ENCODE results near the gene GRWD1. TPM values are rescaled to one million over a fixed set of nuclear protein-coding genes. Genes with fewer than 3 reads are reported as not detected.
A peak's percentile ranks its signal among the peaks of the same experiment; 100 is the strongest.

Gene GRWD1
- polyA plus RNA-seq, 6 donors from 2014 or later, result 27.8 to 44.8 (median 37.1) TPM

- peak; percentile 40 to 56 for ATAC-seq (ENCODE audit: low read depth in 2 of 2)
- H3K9me3 Mint-ChIP-seq, result peaks cover 0 to 3% (median 0%) of the 10 kb centered on the region in 7 donors
Observed at GRCh38 chr19:48490981-48491792, 45.4 kb downstream of the GRWD1 start.

GRCh38 chr19:48491793-48492123 lies 46.0 kb downstream of the GRWD1 start:
- ATAC-seq (ENCODE audit: low read depth in 2 of 2) (no peak), DNase-seq (no peak)
- Mint-ChIP-seq H3K4me1 (peaks cover 32 to 40% (median 36%) of the 10 kb centered on the region in 3 donors), H3K4me3 (peak overlapping the region; percentile 38 to 82 (median 69)), H3K36me3 (no peaks in the 10 kb centered on the region), H3K27me3 (peaks cover 26 to 46% (median 45%) of the 10 kb centered on the region in 3 donors), H3K9me3 (peaks cover 0 to 3% (median 0%) of the 10 kb centered on the region in 7 donors), H3K27ac (peak overlapping the region in 1 of 6 donors; percentile 63)

More at GRCh38 chr19:48490981-48491792, 45.4 kb downstream of the GRWD1 start:
- H3K27ac Mint-ChIP-seq, result peak overlapping the region in 3 of 6 donors; percentile 83 to 93 (median 84)
- peaks cover 32 to 40% (median 36%) of the 10 kb centered on the region in 3 donors for H3K4me1 Mint-ChIP-seq
- peak; percentile 59 for DNase-seq
- H3K27me3 Mint-ChIP-seq, result peaks cover 24 to 49% (median 40%) of the 10 kb centered on the region in 3 donors
- no peaks in the 10 kb centered on the region for H3K36me3 Mint-ChIP-seq
- H3K4me3 Mint-ChIP-seq, result peak overlapping the region; percentile 38 to 82 (median 70)

GRCh38 chr19:48492925-48493717 lies 47.3 kb downstream of the GRWD1 start:
- Mint-ChIP-seq H3K4me1 (peaks cover 36 to 42% (median 38%) of the 10 kb centered on the region in 3 donors), H3K27ac (peak overlapping the region in 2 of 6 donors; percentile 37 to 57)
- ATAC-seq (ENCODE audit: low read depth in 2 of 2), result peak; percentile 35 to 47

GRCh38 chr19:48493718-48494401 lies 48.1 kb downstream of the GRWD1 start:
- no peak for DNase-seq
- H3K4me3 Mint-ChIP-seq, result peak overlapping the region; percentile 64 to 93 (median 82)
- H3K36me3 Mint-ChIP-seq, result peaks cover 0 to 6% of the 10 kb centered on the region in 2 donors
- peaks cover 30 to 58% (median 48%) of the 10 kb centered on the region in 3 donors for H3K27me3 Mint-ChIP-seq
- H3K27ac Mint-ChIP-seq, result no peak overlapping the region
- H3K4me1 Mint-ChIP-seq, result peaks cover 36 to 42% (median 37%) of the 10 kb centered on the region in 3 donors
- H3K9me3 Mint-ChIP-seq, result peaks cover 0 to 3% (median 0%) of the 10 kb centered on the region in 7 donors
- no peak for ATAC-seq (ENCODE audit: low read depth in 2 of 2)

More at GRCh38 chr19:48492925-48493717, 47.3 kb downstream of the GRWD1 start:
- H3K4me3 Mint-ChIP-seq, result peak overlapping the region; percentile 47 to 82 (median 72)
- H3K9me3 Mint-ChIP-seq, result peaks cover 0 to 3% (median 0%) of the 10 kb centered on the region in 7 donors
- DNase-seq, result peak; percentile 58
- H3K27me3 Mint-ChIP-seq, result peaks cover 30 to 56% (median 51%) of the 10 kb centered on the region in 3 donors
- peaks cover 0 to 4% of the 10 kb centered on the region in 2 donors for H3K36me3 Mint-ChIP-seq

GRCh38 chr19:48495396-48495795 lies 49.6 kb downstream of the GRWD1 start:
- Mint-ChIP-seq H3K27ac (no peak overlapping the region), H3K4me1 (peaks cover 34 to 36% (median 36%) of the 10 kb centered on the region in 3 donors), H3K9me3 (peaks cover 0 to 3% (median 0%) of the 10 kb centered on the region in 7 donors), H3K27me3 (peaks cover 33 to 67% (median 58%) of the 10 kb centered on the region in 3 donors), H3K36me3 (peaks cover 0 to 6% of the 10 kb centered on the region in 2 donors), H3K4me3 (peak overlapping the region in 7 of 8 donors; percentile 14 to 83 (median 51))
- ATAC-seq (ENCODE audit: low read depth in 2 of 2) (no peak), DNase-seq (no peak)

- ATAC-seq (ENCODE audit: low read depth in 2 of 2) (no peak), DNase-seq (no peak)
- peaks cover 32 to 36% (median 34%) of the 10 kb centered on the region in 3 donors for H3K4me1 Mint-ChIP-seq
- peaks cover 29 to 71% (median 64%) of the 10 kb centered on the region in 3 donors for H3K27me3 Mint-ChIP-seq
- peaks cover 0 to 6% of the 10 kb centered on the region in 2 donors for H3K36me3 Mint-ChIP-seq
- peaks cover 0 to 3% (median 0%) of the 10 kb centered on the region in 7 donors for H3K9me3 Mint-ChIP-seq
- peak overlapping the region in 3 of 8 donors; percentile 39 to 53 (median 44) for H3K4me3 Mint-ChIP-seq
- H3K27ac Mint-ChIP-seq, result peak overlapping the region in 2 of 6 donors; percentile 30 to 60
Observed at GRCh38 chr19:48496959-48497727, 51.4 kb downstream of the GRWD1 start.

GRCh38 chr19:48497728-48498594 lies 52.2 kb downstream of the GRWD1 start:
- Mint-ChIP-seq H3K27ac (peak overlapping the region in 1 of 6 donors; percentile 81), H3K4me1 (peaks cover 26 to 33% (median 31%) of the 10 kb centered on the region in 3 donors), H3K27me3 (peaks cover 23 to 63% (median 56%) of the 10 kb centered on the region in 3 donors), H3K36me3 (peaks cover 0 to 6% of the 10 kb centered on the region in 2 donors), H3K9me3 (peaks cover 0 to 5% (median under 1%) of the 10 kb centered on the region in 7 donors), H3K4me3 (peak overlapping the region in 5 of 8 donors; percentile 47 to 73 (median 67))
- DNase-seq (no peak), ATAC-seq (ENCODE audit: low read depth in 2 of 2) (no peak)

GRCh38 chr19:48498595-48499311 lies 53.0 kb downstream of the GRWD1 start:
- peaks cover 23 to 66% (median 52%) of the 10 kb centered on the region in 3 donors for H3K27me3 Mint-ChIP-seq
- H3K4me3 Mint-ChIP-seq, result no peak overlapping the region
- H3K27ac Mint-ChIP-seq, result no peak overlapping the region
- H3K9me3 Mint-ChIP-seq, result peaks cover 0 to 5% (median 0%) of the 10 kb centered on the region in 7 donors
- DNase-seq (no peak), ATAC-seq (ENCODE audit: low read depth in 2 of 2) (no peak)
- H3K4me1 Mint-ChIP-seq, result peaks cover 31 to 32% (median 31%) of the 10 kb centered on the region in 3 donors
- H3K36me3 Mint-ChIP-seq, result peaks cover 0 to 6% of the 10 kb centered on the region in 2 donors

- no peak for DNase-seq
- peak overlapping the region in 2 of 8 donors; percentile 6 to 63 for H3K4me3 Mint-ChIP-seq
- H3K27ac Mint-ChIP-seq, result no peak overlapping the region
- H3K27me3 Mint-ChIP-seq, result peaks cover 23 to 60% (median 47%) of the 10 kb centered on the region in 3 donors
- ATAC-seq (ENCODE audit: low read depth in 2 of 2), result no peak
- peaks cover 28 to 31% (median 29%) of the 10 kb centered on the region in 3 donors for H3K4me1 Mint-ChIP-seq
- peaks cover 0 to 5% (median 0%) of the 10 kb centered on the region in 7 donors for H3K9me3 Mint-ChIP-seq
- peaks cover 0 to 6% of the 10 kb centered on the region in 2 donors for H3K36me3 Mint-ChIP-seq
Observed at GRCh38 chr19:48499316-48500090, 53.7 kb downstream of the GRWD1 start.

GRCh38 chr19:48500830-48501493 lies 55.2 kb downstream of the GRWD1 start:
- peaks cover 0 to 5% (median 0%) of the 10 kb centered on the region in 7 donors for H3K9me3 Mint-ChIP-seq

More at GRCh38 chr19:48500830-48501493, 55.2 kb downstream of the GRWD1 start:
- ATAC-seq (ENCODE audit: low read depth in 2 of 2) (no peak), DNase-seq (no peak)
- Mint-ChIP-seq H3K27me3 (peaks cover 11 to 45% (median 33%) of the 10 kb centered on the region in 3 donors), H3K36me3 (peaks cover 0 to 6% of the 10 kb centered on the region in 2 donors), H3K4me1 (peaks cover 25 to 27% (median 27%) of the 10 kb centered on the region in 3 donors), H3K27ac (no peak overlapping the region), H3K4me3 (peak overlapping the region in 6 of 8 donors; percentile 50 to 76 (median 74))
